Renal cortex interstitium (tissue), 11 donors: Measurements from ENCODE around the gene PLXNA1. TPM values are rescaled to one million over a fixed set of nuclear protein-coding genes. Genes with fewer than 3 reads are reported as not detected.
A peak's percentile ranks its signal among the peaks of the same experiment; 100 is the strongest.

Source experiments
- DNase-seq, 11 donors: peaks; one replicate each; pipeline ENCODE4 v3.0.0-alpha.2; 2013; ENCODE audit warnings: low read depth in 9 of 11, low spot score in 4 of 11; ENCODE audit errors: extremely low read depth in 1 of 11
- polyA plus RNA-seq, 3 donors: library from polyadenylated mRNA; unstranded; fragments of 120-200 nt; gene quantifications; one replicate each; pipeline ENCODE4 v1.2.1, GENCODE V29; 2013; ENCODE audit not compliant: insufficient read length in 3 of 3

Gene PLXNA1
- polyA plus RNA-seq, 3 donors, result 28.7 to 33.7 (median 31.4) TPM

GRCh38 chr3:127006781-127007436 is 24.0 kb downstream of the PLXNA1 start:
- DNase-seq, result no peak

- no peak for DNase-seq
Measured at GRCh38 chr3:127008236-127008635, 25.3 kb downstream of the PLXNA1 start.

- no peak for DNase-seq
Measured at GRCh38 chr3:127009531-127009930, 26.6 kb downstream of the PLXNA1 start.

GRCh38 chr3:127011270-127011992 is 28.5 kb downstream of the PLXNA1 start:
- DNase-seq, result no peak

- DNase-seq, result no peak
Measured at GRCh38 chr3:127012091-127012490, 29.2 kb downstream of the PLXNA1 start.

- no peak for DNase-seq
Measured at GRCh38 chr3:127013181-127013580, 30.3 kb downstream of the PLXNA1 start.

GRCh38 chr3:127013758-127014535 is 31.0 kb downstream of the PLXNA1 start:
- DNase-seq, result no peak

- no peak for DNase-seq
Measured at GRCh38 chr3:127014536-127015281, 31.8 kb downstream of the PLXNA1 start.

GRCh38 chr3:127015282-127016042 is 32.5 kb downstream of the PLXNA1 start:
- DNase-seq, result peak in 2 of 11 donors; percentile 19 to 27

- no peak for DNase-seq
Measured at GRCh38 chr3:127016043-127016343, 33.1 kb downstream of the PLXNA1 start.

GRCh38 chr3:127016461-127016860 is 33.5 kb downstream of the PLXNA1 start:
- no peak for DNase-seq

GRCh38 chr3:127017229-127017628 is 34.3 kb downstream of the PLXNA1 start:
- DNase-seq, result no peak

- no peak for DNase-seq
Measured at GRCh38 chr3:127017781-127018180, 34.9 kb downstream of the PLXNA1 start.

GRCh38 chr3:127018306-127018828 is 35.5 kb downstream of the PLXNA1 start:
- DNase-seq, result no peak

- no peak for DNase-seq
Measured at GRCh38 chr3:127019449-127019848, 36.5 kb downstream of the PLXNA1 start.

- DNase-seq, result no peak
Measured at GRCh38 chr3:127020543-127020942, 37.6 kb downstream of the PLXNA1 start.

GRCh38 chr3:127022849-127023248 is 39.9 kb downstream of the PLXNA1 start:
- no peak for DNase-seq

- no peak for DNase-seq
Measured at GRCh38 chr3:127025456-127025855, 42.5 kb downstream of the PLXNA1 start.

GRCh38 chr3:127026036-127026435 is 43.1 kb downstream of the PLXNA1 start:
- DNase-seq, result no peak
